C4-2B (cell line): ENCODE measurements around the gene PHLPP1.

Experiments used
- H3K27ac ChIP-seq: fragments of 450-650 bp; 2 replicates; pipeline ENCODE4 v1.5.1; 2017
- ZFX ChIP-seq: fragments of 450-650 bp; IDR thresholded peaks from 2 replicates; pipeline ENCODE4 v1.6.1; 2017
- TF ChIP-seq, protein P1 (sequence below): fragments of 450-650 bp; conservative IDR thresholded peaks from 2 replicates; pipeline ENCODE4 v1.5.1; 2017; ENCODE audit warnings: mild to moderate bottlenecking

PHLPP1 gene

DNA sequence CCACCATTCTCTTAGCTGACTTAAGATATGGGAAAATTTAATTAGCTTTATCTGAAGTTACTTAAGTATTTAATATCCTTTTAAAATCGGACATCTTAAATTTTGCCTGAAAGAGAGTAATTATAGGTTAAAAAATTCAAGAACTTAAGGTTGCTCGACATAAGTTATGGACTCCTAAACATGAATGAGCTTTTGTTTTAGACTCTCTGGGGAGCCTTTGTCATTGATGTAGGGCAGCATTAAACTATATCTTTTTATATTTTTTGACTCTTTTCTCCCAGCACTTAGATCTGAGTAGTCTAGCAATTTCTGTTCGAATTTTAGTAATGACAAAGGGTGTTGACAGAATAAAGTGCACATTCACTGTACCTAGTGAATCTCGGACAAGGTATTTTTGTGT, 4.7 kb downstream of the PHLPP1 start:
- H3K27ac ChIP-seq = no peak overlapping the region
- TF ChIP-seq ZFX = no peak
- TF ChIP-seq, protein P1, sequence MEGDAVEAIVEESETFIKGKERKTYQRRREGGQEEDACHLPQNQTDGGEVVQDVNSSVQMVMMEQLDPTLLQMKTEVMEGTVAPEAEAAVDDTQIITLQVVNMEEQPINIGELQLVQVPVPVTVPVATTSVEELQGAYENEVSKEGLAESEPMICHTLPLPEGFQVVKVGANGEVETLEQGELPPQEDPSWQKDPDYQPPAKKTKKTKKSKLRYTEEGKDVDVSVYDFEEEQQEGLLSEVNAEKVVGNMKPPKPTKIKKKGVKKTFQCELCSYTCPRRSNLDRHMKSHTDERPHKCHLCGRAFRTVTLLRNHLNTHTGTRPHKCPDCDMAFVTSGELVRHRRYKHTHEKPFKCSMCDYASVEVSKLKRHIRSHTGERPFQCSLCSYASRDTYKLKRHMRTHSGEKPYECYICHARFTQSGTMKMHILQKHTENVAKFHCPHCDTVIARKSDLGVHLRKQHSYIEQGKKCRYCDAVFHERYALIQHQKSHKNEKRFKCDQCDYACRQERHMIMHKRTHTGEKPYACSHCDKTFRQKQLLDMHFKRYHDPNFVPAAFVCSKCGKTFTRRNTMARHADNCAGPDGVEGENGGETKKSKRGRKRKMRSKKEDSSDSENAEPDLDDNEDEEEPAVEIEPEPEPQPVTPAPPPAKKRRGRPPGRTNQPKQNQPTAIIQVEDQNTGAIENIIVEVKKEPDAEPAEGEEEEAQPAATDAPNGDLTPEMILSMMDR = no peak

DNA sequence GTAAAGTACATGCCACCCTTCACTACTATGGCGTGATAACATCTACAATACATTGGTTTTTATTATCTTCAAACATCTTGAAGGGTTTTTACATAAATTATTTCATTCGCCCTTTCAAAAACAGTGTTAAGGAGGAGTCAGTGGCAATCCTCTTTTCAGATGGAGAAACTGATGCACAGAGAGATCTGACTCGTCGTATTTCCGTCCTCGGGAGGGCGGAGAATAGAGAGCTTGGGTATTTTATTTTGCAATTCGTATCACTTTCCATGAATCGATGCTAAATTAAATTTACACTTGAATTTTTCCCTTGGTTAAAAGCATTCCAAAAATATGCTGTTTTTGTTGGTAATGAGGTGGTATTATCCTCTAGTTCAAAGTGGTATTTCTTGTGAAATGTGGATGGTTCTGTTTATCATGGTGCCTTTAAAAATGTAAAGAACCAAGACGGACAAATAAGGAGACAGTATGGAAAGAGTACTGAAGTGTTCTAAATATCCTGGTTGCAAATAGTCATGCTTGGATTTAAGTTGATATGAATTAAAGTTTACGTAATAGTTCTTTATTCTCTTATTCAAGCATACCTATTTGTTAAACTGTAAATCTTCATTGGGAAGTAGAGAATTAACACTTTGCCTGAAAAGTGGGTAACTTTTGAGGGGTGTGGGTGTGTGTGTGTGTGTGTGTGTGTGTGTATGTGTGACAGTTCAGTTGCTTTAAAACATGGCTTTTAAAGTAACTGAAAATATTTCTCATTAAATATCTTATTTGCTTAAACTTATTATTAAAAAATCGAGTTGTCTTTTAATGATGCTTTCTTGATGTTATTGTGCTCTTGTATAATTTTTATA, 5.6 kb downstream of the PHLPP1 start:
- no peak overlapping the region for H3K27ac ChIP-seq
- TF ChIP-seq, protein P1 = no peak
- no peak for TF ChIP-seq ZFX

DNA sequence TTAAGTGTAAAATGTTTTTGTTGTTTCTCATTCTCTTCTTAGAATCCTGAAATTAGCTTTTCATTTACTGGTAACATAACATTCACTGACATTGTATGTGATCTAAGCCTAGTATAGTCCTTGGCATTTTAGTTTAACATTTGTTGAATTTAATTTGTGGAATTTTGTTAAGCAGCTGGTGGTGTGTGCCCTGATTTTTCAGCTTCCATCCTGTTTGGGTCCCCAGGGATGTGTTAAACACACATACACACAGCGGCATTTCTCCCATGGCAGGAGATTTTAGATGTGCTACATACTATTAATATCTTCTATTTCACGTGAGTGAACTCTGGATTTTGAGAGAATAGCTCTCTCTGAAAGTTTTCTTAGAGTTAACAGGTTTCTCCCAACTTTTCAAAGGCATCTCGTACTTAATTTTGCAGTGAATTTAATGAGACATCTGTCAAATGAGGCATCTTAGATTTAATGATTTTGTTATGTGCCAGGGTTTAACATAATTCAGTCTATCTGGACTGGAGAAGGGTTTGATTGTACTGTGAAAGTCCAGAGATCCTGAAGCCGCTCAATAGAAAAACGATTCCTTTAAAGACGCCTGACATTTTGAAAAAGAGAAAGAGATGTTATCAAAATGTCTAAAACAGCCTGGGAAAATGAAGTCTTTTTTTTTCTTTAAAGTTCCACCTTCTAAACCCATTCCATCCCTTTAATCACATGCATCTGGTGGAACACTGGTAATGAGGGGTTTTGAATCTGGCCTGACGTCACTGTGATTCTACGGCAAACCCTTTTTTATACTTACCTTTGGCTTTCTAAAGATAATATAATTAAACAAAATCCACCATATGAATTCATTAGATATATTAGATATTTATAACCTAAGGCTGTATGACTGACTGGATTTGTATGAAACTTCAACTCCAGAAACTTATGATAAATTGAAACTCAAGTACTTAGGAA, 6.8 kb downstream of the PHLPP1 start:
- TF ChIP-seq, protein P1 = no peak
- TF ChIP-seq ZFX = no peak
- no peak overlapping the region for H3K27ac ChIP-seq

DNA sequence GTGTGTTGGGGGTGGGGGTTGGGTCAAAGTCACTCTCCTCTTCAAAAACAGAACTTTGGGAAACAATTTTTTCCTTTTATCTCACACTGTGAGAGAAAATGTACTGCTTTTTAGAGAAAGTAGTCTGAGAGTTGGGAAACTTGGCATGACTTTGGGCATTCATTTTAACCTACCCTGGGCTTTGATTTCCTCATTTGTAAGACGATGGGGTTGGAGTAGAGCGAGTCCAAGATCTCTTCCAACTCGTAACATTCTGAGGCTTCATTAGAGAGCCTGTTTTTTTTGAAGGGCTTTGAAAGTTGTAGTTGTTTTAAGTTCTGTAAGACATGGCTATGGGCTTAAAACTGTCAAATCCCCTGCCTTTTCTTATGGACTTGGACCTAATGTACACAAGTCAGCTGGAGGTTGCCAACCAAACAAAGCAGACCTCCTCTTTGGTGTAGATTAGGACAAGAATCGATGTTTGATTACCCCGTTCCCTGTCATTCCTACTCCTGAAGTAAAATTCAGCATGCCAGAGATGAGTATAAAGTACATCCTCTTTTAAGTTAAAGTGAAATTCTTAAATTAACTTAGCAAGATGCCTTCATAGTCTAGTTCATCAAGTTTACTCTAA, 8.4 kb downstream of the PHLPP1 start:
- TF ChIP-seq, protein P1 = no peak
- TF ChIP-seq ZFX = no peak

DNA sequence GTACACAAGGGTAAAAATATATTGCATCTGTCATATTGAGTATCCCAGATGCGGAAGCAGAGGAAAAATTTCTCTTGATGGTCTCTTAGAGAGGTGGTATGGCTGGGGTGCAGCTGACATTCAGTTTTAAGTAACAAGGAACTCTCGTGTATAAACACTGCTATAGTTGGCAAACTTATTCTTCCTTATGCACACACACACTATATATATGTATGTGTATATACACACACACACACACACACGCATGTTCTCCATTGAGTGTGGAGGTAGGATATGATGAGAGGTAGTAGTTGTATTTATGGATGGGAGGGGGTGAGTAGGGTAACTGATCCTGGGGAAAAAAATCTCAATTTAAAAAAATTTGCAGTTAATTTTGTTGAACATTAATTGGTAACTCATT, 10.6 kb downstream of the PHLPP1 start:
- no peak for TF ChIP-seq ZFX
- TF ChIP-seq, protein P1 = no peak
- no peak overlapping the region for H3K27ac ChIP-seq

More for the DNA sequence above, 8.4 kb downstream of the PHLPP1 start:
- no peak overlapping the region for H3K27ac ChIP-seq

DNA sequence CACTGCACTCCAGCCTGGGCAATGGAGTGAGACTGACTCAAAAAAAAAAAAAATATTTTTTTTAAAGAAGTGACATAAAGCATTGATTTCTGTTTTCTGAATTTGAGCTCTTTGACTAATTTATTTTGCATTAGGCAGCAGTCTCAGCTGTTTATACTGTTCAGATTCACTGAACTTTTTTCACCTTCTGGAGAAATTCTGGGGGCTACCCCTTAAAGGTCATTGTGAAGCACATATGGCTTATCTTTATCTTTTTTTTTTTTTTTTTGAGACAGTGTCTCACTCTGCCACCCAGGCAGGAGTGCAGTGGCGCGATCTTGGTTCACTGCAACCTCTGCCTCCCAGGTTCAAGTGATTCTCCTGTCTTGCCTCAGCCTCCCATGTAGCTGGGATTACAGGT, 12.9 kb downstream of the PHLPP1 start:
- TF ChIP-seq, protein P1 = no peak
- no peak for TF ChIP-seq ZFX
- no peak overlapping the region for H3K27ac ChIP-seq
